Measurements from ENCODE around the gene CCAR1.
A peak's percentile ranks its signal among the peaks of the same experiment; 100 is the strongest.
"Not testable (repeated sequence)": the region's sequence is repeated elsewhere in the genome, so short reads cannot be mapped to it uniquely, and the experiment has no call there.

The CCAR1 gene

DNA sequence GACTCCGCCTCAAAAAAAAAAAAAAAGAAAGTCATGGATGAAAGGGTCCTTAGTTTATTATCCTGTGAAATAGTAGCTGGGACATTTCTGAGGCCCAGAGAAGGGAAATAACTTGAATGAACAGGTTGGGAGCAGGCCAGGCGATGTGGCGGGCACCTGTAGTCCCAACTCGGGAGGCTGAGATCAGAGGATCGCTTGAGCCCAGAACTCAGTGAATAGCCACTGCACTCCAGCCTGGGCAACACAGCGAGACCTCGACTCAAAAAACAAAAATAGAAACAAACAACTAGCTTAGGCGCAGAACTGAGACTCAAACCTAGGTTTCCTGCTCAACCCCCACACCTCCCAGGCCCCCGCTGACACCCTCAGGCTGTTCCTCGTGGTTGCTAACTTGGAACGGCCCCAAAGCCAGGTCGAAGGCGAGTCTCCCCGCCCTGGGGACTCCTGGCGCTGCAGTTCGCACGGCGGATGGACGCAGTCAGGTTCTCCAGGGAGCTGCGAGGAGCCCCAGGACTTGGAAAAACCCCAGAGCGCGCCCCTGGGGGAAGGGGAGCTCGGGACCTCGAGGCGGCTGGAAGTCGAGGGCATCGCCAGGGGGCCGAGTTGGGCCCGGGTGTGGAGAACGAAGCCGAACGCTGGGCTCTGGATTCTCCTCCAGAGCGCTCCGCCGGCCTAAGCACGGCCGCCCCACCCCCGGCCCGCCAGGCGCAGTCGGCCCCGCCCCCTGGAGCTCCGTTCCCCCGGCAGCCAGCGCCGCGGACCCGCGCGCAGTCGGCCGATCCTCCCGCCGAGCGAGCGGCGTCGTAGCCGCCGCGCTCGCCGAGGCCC is 105.9 kb downstream of the CCAR1 start, which contains the start of gene STOX1:
STOX1 (plus strand) TSS at position 768 of the 828 bp plus-strand sequence. CDS start 93 bp downstream, outside the sequence.
- no peak for TF ChIP-seq ZFX (IDR thresholded peaks at IDR 0.05)
- TF ChIP-seq, protein P1, sequence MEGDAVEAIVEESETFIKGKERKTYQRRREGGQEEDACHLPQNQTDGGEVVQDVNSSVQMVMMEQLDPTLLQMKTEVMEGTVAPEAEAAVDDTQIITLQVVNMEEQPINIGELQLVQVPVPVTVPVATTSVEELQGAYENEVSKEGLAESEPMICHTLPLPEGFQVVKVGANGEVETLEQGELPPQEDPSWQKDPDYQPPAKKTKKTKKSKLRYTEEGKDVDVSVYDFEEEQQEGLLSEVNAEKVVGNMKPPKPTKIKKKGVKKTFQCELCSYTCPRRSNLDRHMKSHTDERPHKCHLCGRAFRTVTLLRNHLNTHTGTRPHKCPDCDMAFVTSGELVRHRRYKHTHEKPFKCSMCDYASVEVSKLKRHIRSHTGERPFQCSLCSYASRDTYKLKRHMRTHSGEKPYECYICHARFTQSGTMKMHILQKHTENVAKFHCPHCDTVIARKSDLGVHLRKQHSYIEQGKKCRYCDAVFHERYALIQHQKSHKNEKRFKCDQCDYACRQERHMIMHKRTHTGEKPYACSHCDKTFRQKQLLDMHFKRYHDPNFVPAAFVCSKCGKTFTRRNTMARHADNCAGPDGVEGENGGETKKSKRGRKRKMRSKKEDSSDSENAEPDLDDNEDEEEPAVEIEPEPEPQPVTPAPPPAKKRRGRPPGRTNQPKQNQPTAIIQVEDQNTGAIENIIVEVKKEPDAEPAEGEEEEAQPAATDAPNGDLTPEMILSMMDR (conservative IDR thresholded peaks at IDR 0.05), result no peak
- peak within 1 kb of the TSS; percentile 39 for H3K27ac ChIP-seq

DNA sequence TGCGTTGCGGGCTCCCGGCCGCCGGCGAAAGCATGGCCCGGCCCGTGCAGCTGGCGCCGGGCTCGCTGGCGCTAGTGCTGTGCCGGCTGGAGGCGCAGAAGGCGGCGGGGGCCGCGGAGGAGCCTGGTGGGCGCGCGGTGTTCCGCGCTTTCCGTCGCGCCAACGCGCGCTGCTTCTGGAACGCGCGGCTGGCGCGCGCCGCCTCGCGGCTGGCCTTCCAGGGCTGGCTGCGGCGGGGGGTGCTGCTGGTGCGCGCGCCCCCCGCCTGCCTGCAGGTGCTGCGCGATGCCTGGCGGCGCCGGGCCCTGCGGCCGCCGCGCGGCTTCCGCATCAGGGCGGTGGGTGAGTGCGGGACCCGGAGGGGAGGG is 106.5 kb downstream of the CCAR1 start:
- not testable (repeated sequence) for H3K27ac ChIP-seq

DNA sequence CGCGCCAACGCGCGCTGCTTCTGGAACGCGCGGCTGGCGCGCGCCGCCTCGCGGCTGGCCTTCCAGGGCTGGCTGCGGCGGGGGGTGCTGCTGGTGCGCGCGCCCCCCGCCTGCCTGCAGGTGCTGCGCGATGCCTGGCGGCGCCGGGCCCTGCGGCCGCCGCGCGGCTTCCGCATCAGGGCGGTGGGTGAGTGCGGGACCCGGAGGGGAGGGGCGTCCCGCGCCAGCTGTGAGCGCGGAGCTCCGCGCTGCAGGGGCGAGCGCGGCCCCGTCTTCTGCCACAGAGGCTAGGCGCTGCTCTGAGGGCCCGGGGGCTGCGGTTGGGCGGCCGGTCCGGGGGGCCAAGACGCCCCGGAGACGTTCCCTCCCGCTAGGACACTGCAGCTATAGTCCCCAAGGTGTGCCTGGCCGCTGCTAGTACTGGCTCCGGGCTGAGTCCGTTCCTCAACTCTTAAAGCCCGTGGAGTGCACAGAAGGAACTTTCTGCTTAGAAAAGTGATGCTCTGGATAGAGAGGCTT is 107.1 kb downstream of the CCAR1 start:
- H3K27ac ChIP-seq, result not testable (repeated sequence)

DNA sequence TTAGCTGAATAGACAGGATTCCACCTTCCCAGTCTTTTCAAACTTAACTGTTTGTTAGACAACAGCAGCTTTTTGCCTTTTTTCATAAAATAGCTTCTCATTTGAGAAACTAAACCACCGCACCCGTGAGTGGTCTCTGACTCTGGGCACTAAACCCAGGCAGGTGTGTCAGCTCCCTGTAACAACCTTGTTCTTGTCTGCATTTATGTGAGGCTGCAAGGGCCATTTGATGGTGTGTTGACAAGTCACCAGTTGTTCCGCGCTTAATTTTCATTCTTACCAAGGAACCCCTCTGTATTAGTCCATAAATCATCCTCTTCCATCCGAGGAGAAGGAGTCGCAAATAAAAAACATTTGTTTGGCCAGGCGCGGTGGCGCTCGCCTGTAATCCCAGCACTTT is 107.8 kb downstream of the CCAR1 start:
- no peak overlapping the region for H3K27ac ChIP-seq
- no peak for TF ChIP-seq ZFX (IDR thresholded peaks at IDR 0.05)
- TF ChIP-seq, protein P1 (conservative IDR thresholded peaks at IDR 0.05), result no peak

DNA sequence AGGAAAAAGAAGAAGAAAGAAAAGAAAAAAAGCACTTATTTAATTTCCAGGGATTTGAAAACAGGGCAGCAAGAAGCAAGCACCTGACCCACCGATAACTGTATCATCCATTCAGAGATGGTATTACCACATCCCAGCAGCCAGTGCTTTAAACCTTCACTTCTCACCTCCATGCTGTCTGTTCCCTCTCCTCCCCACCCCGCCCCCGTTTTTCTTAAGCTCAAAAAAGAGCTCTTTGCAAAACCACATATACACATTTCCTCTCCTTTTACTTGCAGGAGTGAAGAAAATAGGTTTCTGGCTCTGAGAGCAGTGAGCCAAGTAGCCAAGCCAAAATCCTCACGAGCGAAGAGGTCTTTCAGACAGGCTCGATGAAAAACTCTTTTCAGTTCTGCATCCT is 108.5 kb downstream of the CCAR1 start:
- H3K27ac ChIP-seq, result no peak overlapping the region
- TF ChIP-seq, protein P1 (conservative IDR thresholded peaks at IDR 0.05), result no peak
- no peak for TF ChIP-seq ZFX (IDR thresholded peaks at IDR 0.05)

DNA sequence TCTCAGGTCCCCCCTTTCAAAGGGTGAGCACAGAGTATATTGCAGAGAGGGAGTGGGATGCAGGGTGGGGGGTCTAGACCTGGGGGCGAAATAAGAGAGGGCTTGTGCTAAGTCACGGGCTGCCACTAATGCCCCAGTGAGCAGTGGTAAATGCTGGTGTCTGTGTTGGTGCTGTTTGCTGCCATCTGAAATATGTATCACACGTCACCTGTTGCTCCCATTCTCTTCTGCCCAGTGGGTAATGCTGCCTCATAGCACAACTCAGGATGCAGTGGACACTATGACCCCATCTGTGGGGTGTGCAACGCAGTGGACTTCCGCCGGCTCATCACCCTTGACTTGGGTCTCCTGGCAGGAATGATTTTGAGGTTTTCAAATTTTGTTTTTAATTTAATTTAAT is 108.9 kb downstream of the CCAR1 start:
- TF ChIP-seq, protein P1 (conservative IDR thresholded peaks at IDR 0.05), result no peak
- TF ChIP-seq ZFX (IDR thresholded peaks at IDR 0.05), result no peak

DNA sequence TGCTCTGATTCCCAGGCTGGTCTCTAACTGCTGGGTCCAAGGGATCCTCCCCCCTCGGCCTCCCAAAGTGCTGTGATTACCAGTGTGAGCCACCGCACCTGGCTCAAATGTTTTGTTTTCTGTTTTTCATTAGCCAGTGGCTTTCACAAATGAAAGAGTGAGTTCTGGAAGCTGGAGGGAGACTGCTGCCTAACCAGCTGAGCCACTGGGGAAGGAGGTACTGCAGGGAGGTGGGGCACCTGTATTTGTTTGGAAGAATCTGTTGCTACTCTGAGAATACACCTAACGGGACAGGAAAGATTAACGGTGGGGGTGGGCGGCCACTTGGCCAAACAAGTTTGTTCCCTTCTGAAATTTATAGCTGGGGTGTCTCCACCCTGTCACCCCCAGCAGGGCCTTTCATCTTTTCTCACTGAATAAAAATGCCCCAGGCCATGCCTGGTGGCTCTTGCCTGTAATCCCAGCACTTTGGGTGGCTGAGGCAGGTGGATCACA is 111.0 kb downstream of the CCAR1 start:
- TF ChIP-seq, protein P1 (conservative IDR thresholded peaks at IDR 0.05), result no peak
- no peak for TF ChIP-seq ZFX (IDR thresholded peaks at IDR 0.05)
- H3K27ac ChIP-seq, result no peak overlapping the region

More for the DNA sequence above, 108.9 kb downstream of the CCAR1 start:
- H3K27ac ChIP-seq, result no peak overlapping the region

DNA sequence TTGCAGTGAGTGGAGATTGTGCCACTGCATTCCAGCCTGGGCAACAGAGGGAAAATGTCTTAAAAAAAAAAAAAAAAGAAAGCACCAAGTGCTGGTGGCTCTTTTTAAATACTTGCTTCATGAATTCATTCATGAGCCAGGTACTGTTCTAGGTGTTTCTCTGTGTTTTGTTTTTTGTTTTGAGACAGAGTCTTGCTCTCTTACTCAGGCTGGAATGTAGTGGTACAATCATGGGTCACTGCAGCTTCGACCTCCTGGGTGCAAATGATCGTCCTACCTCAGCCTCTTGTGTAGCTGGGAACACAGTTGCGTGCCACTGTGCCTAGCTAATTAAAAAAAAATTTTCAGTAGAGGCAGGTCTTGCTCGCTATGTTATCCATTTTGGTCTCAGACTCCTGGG is 111.6 kb downstream of the CCAR1 start:
- TF ChIP-seq ZFX (IDR thresholded peaks at IDR 0.05), result no peak
- TF ChIP-seq, protein P1 (conservative IDR thresholded peaks at IDR 0.05), result no peak
- H3K27ac ChIP-seq, result no peak overlapping the region
